Adrenal gland (tissue), 12 donors: ENCODE results near the gene HBQ1. TPM values are rescaled to one million over a fixed set of nuclear protein-coding genes. Genes with fewer than 3 reads are reported as not detected.
A peak's percentile ranks its signal among the peaks of the same experiment; 100 is the strongest.
"Not testable (repeated sequence)": the region's sequence is repeated elsewhere in the genome, so short reads cannot be mapped to it uniquely, and the experiment has no call there.

Experiments
- DNase-seq, 7 donors: peaks; one replicate each; pipeline ENCODE4 v3.0.0-alpha.2; 2019 to 2020
- H3K27ac ChIP-seq, 5 donors: fragments of 200-600 bp; sonication (generic) in 4 of 5; 1 replicate in 3 of 5; 2 replicates in 2 of 5; pipeline versions ENCODE4 v1.5.1 to v1.8.0; 2016 to 2020; ENCODE audit warnings: mild to moderate bottlenecking in 1 of 5
- H3K27me3 ChIP-seq: fragments of 200-600 bp; 2 replicates; pipeline ENCODE4 v1.8.0; 2021
- H3K36me3 ChIP-seq, 2 donors: fragments of 200-600 bp; replicated peaks in 1 of 2; 1 replicate in 1 of 2; 2 replicates in 1 of 2; pipeline versions ENCODE4 v1.5.1 to v1.8.0; 2018 to 2022
- H3K4me1 ChIP-seq, 2 donors: fragments of 200-600 bp; replicated peaks in 1 of 2; 1 replicate in 1 of 2; 2 replicates in 1 of 2; pipeline versions ENCODE4 v1.5.1 to v1.8.0; 2018 to 2021
- H3K4me3 ChIP-seq, 4 donors: fragments of 200-600 bp; sonication (generic) in 3 of 4; one replicate each; pipeline ENCODE4 v1.5.1; 2016 to 2018
- H3K9me3 ChIP-seq, 3 donors: fragments of 200-600 bp; sonication (generic) in 1 of 3; replicated peaks in 1 of 3; 1 replicate in 2 of 3; 2 replicates in 1 of 3; pipeline versions ENCODE4 v1.5.1 to v1.8.0; 2016 to 2021
- POLR2A ChIP-seq, 2 donors: fragments of 450-650 bp; IDR thresholded peaks; one replicate each; pipeline ENCODE4 v1.6.1; 2017; ENCODE audit warnings: antibody characterized with exemption in 2 of 2, mild to moderate bottlenecking in 2 of 2, moderate library complexity in 1 of 2
- WGBS, 4 donors: extraction: QIAGEN DNeasy Blood & Tissue Kit in 2 of 4; methylation state at CpG; one replicate each; pipeline versions ENCODE4 v1.1.5 to v1.1.7; 2013 to 2017; 5-methylcytosine and 5-hydroxymethylcytosine counted together
- intact Hi-C, 2 donors: fragments of 100-400 bp; cut with DNase I; formaldehyde crosslinking; loops; one replicate each; pipeline versions ENCODE4 v1.14.1 to v1.15.0; 2022 to 2023
- polyA plus RNA-seq, 3 donors: library from polyadenylated mRNA; stranded (reverse); fragments of 200-250 nt in 2 of 3; fragments of 350-450 nt in 1 of 3; fragmentation: Illumina TruSeq in 1 of 3; extraction: RNeasy Lipid Tissue Mini Kit (QIAGEN cat#74804) in 1 of 3; gene quantifications; one replicate each; pipeline ENCODE4 v1.2.3, GENCODE V29; 2013 to 2014
- total RNA-seq, 9 donors: library from RNA; depleted of rRNA in 4 of 9; stranded (reverse); fragments of >200 nt in 4 of 9; fragments of 120-200 nt in 1 of 9; fragmentation: NEBNext Ultra II Directional in 1 of 9; extraction: Animal tissue kit (Norgen Biotek cat#: 25700) in 1 of 9; gene quantifications; one replicate each; pipeline versions ENCODE4 v1.1.0 to v1.2.4, GENCODE V29; 2013 to 2023
- TF ChIP-seq, protein P1 (sequence below), 6 experiments: fragments of 450-650 bp in 4 of 6; fragments of 200-600 bp in 2 of 6; sonication (generic) in 1 of 6; IDR thresholded peaks; 1 replicate in 5 of 6; 2 replicates in 1 of 6; pipeline versions ENCODE4 v1.5.1 to v1.8.0; 2016 to 2021; ENCODE audit warnings: antibody characterized with exemption in 6 of 6, mild to moderate bottlenecking in 2 of 6, moderate library complexity in 1 of 6
- donor health status: healthy with polysubstance abuse.
- donor health status: Bipolar disorder and iron deficiency.
- donor health status: DM: yes; HTN: yes; CAD: no.
- donor health status: DM: no; HTN: no; CAD: no.
- donor health status: DM: no; HTN: no; CAD: no.
- donor health status: DM: yes; HTN: yes; CAD: no.

Gene HBQ1
- total and polyA plus RNA-seq, 12 donors, result 0.44 to 6.0 (median 1.9) TPM; not detected in 9

DNA sequence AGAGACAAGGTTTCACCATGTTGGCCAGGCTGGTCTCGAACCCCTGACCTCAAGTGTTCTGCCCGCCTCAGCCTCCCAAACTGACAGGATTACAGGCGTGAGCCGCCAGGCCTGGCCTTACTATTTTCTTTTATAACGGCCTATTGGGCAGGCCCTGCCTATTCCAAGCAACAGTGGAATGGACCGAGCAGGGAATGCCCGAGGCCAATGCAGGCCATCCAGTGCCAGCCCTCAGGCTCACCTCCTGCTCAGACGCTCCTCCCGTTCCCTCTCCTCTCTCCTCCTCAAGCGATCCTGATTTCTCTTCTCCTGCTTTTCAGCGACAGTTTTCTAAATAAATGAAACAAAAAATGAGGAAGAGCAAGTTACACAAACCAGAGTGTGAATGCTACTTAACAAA, 12.4 kb downstream of the HBQ1 start:
- no peaks in the 10 kb centered on the region for H3K9me3 ChIP-seq
- H3K27ac ChIP-seq, result no peak overlapping the region
- intact Hi-C loops, result no loop called here
- H3K27me3 ChIP-seq, result no peaks in the 10 kb centered on the region
- DNase-seq, result no peak
- WGBS, 4 donors, result 89 to 95% (median 94%) methylated on average over 9 to 11 of the region's 11 CpGs
- no peak overlapping the region for H3K4me3 ChIP-seq
- H3K4me1 ChIP-seq, result no peaks in the 10 kb centered on the region
- TF ChIP-seq, protein P1, sequence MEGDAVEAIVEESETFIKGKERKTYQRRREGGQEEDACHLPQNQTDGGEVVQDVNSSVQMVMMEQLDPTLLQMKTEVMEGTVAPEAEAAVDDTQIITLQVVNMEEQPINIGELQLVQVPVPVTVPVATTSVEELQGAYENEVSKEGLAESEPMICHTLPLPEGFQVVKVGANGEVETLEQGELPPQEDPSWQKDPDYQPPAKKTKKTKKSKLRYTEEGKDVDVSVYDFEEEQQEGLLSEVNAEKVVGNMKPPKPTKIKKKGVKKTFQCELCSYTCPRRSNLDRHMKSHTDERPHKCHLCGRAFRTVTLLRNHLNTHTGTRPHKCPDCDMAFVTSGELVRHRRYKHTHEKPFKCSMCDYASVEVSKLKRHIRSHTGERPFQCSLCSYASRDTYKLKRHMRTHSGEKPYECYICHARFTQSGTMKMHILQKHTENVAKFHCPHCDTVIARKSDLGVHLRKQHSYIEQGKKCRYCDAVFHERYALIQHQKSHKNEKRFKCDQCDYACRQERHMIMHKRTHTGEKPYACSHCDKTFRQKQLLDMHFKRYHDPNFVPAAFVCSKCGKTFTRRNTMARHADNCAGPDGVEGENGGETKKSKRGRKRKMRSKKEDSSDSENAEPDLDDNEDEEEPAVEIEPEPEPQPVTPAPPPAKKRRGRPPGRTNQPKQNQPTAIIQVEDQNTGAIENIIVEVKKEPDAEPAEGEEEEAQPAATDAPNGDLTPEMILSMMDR (IDR thresholded peaks at IDR 0.05), result no peak
- TF ChIP-seq POLR2A (IDR thresholded peaks at IDR 0.05), result no peak
- peaks cover 0 to 98% of the 10 kb centered on the region in 2 donors for H3K36me3 ChIP-seq

DNA sequence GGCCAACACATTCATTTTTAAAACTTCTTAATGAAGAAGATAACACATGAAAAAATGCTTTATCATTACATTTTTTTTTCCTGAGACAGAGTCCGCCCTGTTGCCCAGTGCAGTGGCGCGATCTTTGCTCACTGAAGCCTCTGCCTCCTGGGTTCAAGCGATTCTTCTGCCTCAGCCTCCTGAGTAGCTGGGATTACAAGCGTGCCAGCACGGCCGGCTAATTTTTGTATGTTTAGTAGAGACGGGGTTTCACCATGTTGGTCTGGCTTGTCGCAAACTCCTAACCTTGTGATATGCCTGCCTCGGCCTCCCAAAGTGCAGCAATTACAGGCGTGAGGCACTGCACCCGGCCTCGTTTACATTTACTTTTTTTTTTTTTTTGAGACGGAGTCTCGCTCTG, 13.2 kb downstream of the HBQ1 start:
- WGBS, 4 donors, result 93 to 99% (median 96%) methylated on average over 10 to 15 of the region's 15 CpGs
- H3K9me3 ChIP-seq, result no peaks in the 10 kb centered on the region
- no peaks in the 10 kb centered on the region for H3K4me1 ChIP-seq
- H3K4me3 ChIP-seq, result no peak overlapping the region
- no peak for DNase-seq
- intact Hi-C loops, result no loop called here
- H3K27ac ChIP-seq, result no peak overlapping the region
- H3K27me3 ChIP-seq, result no peaks in the 10 kb centered on the region
- peaks cover 0 to 98% of the 10 kb centered on the region in 2 donors for H3K36me3 ChIP-seq
- no peak for TF ChIP-seq POLR2A (IDR thresholded peaks at IDR 0.05)

DNA sequence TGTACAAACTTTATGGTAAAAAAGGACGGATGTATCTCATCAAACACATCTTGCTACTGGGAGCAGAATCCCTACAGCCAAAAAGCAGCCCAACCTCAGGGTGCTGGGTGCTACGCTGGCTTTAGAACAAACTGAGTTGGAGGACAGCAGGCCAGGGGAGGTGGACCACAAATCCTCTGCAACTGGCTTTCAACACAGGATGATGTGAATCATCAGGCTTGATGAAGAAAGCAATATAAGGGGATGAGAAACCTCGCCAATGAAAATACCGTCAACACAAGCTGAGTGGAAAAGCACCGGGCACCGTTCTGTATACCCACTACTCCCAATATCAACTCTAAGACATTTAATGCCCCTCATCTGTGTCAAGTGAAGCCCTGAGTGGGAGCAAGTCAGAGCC, 14.3 kb downstream of the HBQ1 start:
- TF ChIP-seq, protein P1 (IDR thresholded peaks at IDR 0.05), result no peak
- TF ChIP-seq POLR2A (IDR thresholded peaks at IDR 0.05), result no peak
- DNase-seq, result no peak
- Histone ChIP-seq H3K27me3 (no peaks in the 10 kb centered on the region), H3K27ac (no peak overlapping the region), H3K4me3 (no peak overlapping the region), H3K9me3 (no peaks in the 10 kb centered on the region), H3K36me3 (peaks cover 0 to 98% of the 10 kb centered on the region in 2 donors), H3K4me1 (no peaks in the 10 kb centered on the region)
- 92 to 94% (median 93%) methylated on average over 6 of the region's 6 CpGs for WGBS, 4 donors
- intact Hi-C loops, result no loop called here

DNA sequence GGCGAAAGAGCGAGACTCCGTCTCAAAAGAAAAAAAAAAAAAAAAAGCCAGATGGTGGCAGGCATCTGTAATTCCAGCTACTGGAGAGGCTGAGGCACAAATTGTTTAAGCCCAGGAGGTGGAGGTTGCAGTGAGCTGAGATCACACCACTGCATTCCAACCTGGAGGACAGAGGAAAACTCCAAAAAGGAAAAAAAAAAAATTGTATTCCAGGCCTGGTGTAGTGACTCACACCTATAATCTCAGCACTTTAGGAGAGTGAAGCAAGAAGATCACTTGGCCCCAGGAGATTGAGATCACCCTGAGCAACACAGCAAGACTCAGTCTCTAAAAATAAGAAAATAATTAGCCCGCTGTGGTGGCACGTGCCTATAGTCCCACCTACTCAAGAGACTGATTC, 20.1 kb downstream of the HBQ1 start:
- no peak overlapping the region for H3K4me3 ChIP-seq
- intact Hi-C loops, result no loop called here
- H3K9me3 ChIP-seq, result no peaks in the 10 kb centered on the region
- H3K36me3 ChIP-seq, result peaks cover 0 to 81% of the 10 kb centered on the region in 2 donors
- no peaks in the 10 kb centered on the region for H3K27me3 ChIP-seq
- TF ChIP-seq, protein P1 (IDR thresholded peaks at IDR 0.05), result no peak
- TF ChIP-seq POLR2A (IDR thresholded peaks at IDR 0.05), result no peak
- WGBS, 4 donors, result 77 to 88% (median 82%) methylated on average over 5 of the region's 5 CpGs
- H3K4me1 ChIP-seq, result no peaks in the 10 kb centered on the region
- peak overlapping the region in 1 of 5 donors; percentile 43 for H3K27ac ChIP-seq
- DNase-seq, result peak in 1 of 7 donors; percentile 34

DNA sequence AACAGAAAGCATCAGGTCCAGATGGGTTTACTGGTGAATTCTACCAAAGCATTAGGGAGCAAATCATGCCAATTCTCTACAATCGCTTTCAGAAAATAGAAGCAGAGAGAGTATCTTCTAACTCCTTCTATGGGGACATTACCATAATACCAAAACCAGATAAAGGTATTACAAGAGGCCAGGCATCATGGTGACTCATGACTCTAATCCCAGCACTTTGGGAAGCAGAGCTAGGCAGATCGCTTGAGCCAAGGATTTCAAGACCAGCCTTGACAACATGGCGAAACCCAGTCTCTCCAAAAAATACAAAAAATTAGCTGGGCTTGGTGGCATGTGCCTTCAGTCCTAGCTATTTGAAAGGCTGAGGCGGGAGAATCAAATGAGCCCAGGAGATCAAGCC, 23.0 kb downstream of the HBQ1 start:
- WGBS, 4 donors, result 77 to 89% (median 80%) methylated on average over 3 to 4 of the region's 4 CpGs
- H3K36me3 ChIP-seq, result peaks cover 0 to 81% of the 10 kb centered on the region in 2 donors
- no peaks in the 10 kb centered on the region for H3K9me3 ChIP-seq
- H3K4me1 ChIP-seq, result no peaks in the 10 kb centered on the region
- peak in 2 of 7 donors; percentile 32 to 44 for DNase-seq
- no peak overlapping the region for H3K27ac ChIP-seq
- H3K4me3 ChIP-seq, result no peak overlapping the region
- H3K27me3 ChIP-seq, result no peaks in the 10 kb centered on the region
- intact Hi-C loops, result no loop called here
- no peak for TF ChIP-seq POLR2A (IDR thresholded peaks at IDR 0.05)
- TF ChIP-seq, protein P1 (IDR thresholded peaks at IDR 0.05), result no peak

DNA sequence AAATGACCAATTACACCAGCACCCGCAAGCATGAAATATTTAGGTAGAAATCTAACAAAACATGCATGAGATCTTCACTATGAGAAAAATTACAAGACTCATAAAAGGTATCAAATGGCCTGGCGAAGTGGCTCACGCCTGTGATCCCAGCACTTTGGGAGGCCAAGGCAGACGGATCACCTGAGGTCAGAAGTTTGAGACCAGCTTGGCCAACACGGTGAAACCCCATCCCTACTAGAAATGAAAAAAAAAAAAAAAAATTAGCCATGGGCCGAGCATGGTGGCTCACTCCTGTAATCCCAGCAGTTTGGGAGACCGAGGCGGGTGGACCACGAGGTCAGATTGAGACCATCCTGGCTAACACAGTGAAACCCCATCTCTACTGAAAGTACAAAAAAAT, 23.8 kb downstream of the HBQ1 start:
- H3K36me3 ChIP-seq, result peaks cover 0 to 81% of the 10 kb centered on the region in 2 donors
- intact Hi-C loops, result not testable (repeated sequence)

DNA sequence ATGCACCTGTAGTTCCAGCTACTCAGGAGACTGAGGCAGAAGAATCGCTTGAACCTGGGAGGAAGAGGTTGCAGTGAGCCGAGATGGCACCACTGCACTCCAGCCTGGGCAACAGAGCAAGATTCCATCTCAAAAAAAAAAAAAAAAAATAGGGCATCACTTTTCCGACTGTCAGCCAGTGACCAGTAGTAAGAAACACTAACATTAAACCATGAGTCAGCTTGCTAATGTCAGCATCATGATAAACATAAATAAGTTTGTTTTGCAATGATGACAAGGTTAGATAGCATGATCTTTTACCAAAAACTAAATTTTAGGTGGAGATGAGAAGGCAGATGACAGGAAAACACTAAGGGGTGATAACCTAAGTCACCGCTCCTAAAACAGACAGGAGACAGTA, 29.1 kb downstream of the HBQ1 start:
- DNase-seq, intact Hi-C loops, H3K4me3 ChIP-seq, H3K27me3 ChIP-seq, H3K9me3 ChIP-seq, H3K4me1 ChIP-seq: not testable (repeated sequence)
- Histone ChIP-seq H3K27ac (peak overlapping the region in 1 of 5 donors; percentile 8), H3K36me3 (peaks cover 0 to 84% of the 10 kb centered on the region in 2 donors)
- WGBS, 4 donors, result 65 to 84% (median 70%) methylated on average over 4 of the region's 4 CpGs

More for the DNA sequence above, 23.8 kb downstream of the HBQ1 start:
- H3K27me3 ChIP-seq, H3K4me3 ChIP-seq, DNase-seq, H3K4me1 ChIP-seq, H3K27ac ChIP-seq, H3K9me3 ChIP-seq: not testable (repeated sequence)
- WGBS, 4 donors, result 94 to 97% (median 95%) methylated on average over 9 of the region's 9 CpGs
